ENCODE results near the gene TRAF3IP3.

- TF ChIP-seq EZH2 (IDR thresholded peaks at IDR 0.05; ENCODE audit: low read length, missing control alignments) (no peak), CTCF (conservative IDR thresholded peaks at IDR 0.05 in 1 of 2, IDR thresholded peaks at IDR 0.05 in 1 of 2; ENCODE audit: low read depth in 1 of 2, low read length in 2 of 2) (no peak)
Measured at GRCh38 chr1:209727785-209728184, 28.1 kb upstream of the TRAF3IP3 start.

Measured in fibroblast of lung (primary cell).